ENCODE data around the gene CCDC137.

CCDC137 gene

GRCh38 chr17:81700353-81701287 is 34.1 kb downstream of the CCDC137 start:
- DNase-seq (ENCODE audit: low read depth in 1 of 2, low spot score in 1 of 2): no peak

DNA sequence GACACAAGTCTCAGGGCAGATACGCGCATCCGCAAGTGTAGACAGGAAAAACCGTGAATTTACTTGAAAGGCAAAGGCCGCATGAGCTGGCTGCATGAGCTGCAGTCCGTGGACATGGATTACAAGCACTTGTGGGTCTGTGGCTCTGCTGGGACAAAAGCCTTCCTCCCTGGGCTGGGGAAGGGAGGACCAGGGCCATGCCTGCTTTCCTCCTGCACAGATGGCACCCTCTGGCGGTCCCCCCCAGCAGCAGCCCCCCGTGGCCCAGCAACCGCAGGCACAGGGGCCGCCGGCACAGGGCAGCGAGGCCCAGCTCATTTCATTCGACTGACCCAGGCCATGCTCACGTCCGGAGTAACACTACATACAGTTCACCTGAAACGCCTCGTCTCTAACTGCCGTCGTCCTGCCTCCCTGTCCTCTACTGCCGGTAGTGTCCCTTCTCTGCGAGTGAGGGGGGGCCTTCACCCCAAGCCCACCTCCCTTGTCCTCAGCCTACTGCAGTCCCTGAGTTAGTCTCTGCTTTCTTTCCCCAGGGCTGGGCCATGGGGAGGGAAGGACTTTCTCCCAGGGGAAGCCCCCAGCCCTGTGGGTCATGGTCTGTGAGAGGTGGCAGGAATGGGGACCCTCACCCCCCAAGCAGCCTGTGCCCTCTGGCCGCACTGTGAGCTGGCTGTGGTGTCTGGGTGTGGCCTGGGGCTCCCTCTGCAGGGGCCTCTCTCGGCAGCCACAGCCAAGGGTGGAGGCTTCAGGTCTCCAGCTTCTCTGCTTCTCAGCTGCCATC is 34.9 kb downstream of the CCDC137 start:
- no peak for DNase-seq (ENCODE audit: low read depth in 1 of 2, low spot score in 1 of 2)

- peak; percentile 72 to 82 for DNase-seq (ENCODE audit: low read depth in 1 of 2, low spot score in 1 of 2)
Observed at GRCh38 chr17:81702934-81703746, 36.6 kb downstream of the CCDC137 start, which contains the start of gene MRPL12. Gene MRPL12 (plus strand): TSS chr17:81703367. CDS start chr17:81703502, 135 bp downstream.

DNA sequence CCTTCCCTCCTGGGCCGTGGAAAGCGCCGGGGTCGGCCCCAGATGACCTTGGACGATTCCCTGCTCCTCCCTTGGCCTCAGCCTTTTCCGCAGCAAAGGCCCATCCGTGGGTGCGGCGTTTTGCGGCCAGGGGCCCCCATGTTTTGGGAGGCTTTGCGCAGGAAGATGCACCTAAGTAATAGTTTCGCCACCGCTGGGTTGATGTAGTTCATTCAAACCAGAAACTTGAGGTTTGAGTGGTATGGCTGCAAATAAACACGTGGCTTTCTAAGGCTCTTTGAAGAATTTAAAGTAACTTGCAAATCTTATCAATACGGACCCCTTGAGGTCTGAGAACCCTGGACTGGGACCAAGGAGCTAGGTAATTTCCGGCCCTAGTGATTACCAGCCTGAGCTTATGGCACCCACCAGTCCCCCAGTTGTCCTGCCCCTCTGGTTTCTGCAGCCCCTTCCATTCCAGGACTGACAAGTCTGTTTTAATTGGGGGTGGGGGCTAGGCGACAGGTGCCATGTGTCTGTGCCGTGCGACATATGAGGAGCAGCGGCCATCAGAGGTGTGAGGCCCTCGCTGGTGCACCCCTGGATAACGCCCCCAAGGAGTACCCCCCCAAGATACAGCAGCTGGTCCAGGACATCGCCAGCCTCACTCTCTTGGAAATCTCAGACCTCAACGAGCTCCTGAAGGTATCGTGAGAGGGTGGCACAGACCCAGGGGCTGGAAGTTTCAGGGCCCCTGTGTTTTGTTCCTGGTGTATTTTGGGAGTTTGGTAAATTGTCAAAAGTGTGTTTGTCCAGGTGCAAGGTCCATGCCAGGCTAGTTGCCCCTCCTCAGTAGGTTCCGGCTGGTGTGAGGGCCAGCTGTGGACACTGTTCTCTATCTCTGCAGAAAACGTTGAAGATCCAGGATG is 37.5 kb downstream of the CCDC137 start:
- DNase-seq (ENCODE audit: low read depth in 1 of 2, low spot score in 1 of 2): no peak

GRCh38 chr17:81705518-81706231 is 39.1 kb downstream of the CCDC137 start:
- DNase-seq (ENCODE audit: low read depth in 1 of 2, low spot score in 1 of 2): no peak

DNA sequence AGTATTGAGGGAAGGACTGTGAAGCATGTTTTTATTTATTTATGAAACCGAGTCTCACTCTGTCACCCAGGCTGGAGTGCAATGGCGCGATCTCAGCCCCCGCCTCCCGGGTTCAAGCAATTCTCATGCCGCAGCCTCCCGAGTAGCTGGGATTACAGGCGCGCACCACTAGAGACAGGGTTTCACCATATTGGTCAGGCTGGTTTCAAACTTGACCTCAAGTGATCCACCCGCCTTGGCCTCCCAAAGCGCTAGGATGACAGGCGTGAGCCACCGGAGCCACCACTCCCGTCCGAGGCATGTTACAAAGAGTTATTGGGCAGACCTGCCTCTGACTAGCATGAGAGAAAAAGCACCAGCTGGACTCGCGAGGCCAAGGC is 39.7 kb downstream of the CCDC137 start:
- no peak for DNase-seq (ENCODE audit: low read depth in 1 of 2, low spot score in 1 of 2)

DNA sequence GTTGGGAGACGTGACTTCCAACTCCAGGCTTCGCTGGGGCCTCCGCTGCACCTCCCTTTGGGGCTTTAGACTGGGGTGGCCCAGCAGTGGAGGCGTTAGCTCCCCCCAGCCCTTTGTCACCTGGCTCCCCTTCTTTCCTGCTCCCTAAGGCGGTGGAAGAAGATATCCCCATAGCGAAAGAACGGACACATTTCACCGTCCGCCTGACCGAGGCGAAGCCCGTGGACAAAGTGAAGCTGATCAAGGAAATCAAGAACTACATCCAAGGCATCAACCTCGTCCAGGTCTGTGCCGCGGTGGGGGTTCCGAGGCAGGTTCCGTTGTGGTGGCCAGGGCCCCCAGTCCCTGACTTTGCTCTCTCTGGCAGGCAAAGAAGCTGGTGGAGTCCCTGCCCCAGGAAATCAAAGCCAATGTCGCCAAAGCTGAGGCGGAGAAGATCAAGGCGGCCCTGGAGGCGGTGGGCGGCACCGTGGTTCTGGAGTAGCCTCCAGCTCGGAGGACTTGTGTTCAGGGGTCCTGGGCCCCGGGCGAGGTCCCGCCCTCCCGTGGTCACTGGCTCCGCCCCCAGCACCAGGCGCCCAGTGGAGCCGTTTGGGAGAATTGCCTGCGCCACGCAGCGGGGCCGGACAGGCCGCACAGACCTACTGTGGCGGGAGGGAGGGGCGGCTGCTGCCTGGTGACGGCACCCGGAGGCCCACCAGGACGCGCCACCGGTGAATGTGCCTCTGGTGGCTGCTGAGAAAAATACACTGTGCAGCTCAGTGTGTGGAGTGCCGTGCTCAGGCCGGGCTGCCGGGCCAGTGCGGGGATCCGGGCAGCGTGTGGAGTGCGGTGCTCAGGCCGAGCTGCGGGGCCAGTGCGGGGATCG is 40.5 kb downstream of the CCDC137 start:
- DNase-seq (ENCODE audit: low read depth in 1 of 2, low spot score in 1 of 2): no peak

GRCh38 chr17:81707725-81708646 is 41.4 kb downstream of the CCDC137 start:
- no peak for DNase-seq (ENCODE audit: low read depth in 1 of 2, low spot score in 1 of 2)

DNA sequence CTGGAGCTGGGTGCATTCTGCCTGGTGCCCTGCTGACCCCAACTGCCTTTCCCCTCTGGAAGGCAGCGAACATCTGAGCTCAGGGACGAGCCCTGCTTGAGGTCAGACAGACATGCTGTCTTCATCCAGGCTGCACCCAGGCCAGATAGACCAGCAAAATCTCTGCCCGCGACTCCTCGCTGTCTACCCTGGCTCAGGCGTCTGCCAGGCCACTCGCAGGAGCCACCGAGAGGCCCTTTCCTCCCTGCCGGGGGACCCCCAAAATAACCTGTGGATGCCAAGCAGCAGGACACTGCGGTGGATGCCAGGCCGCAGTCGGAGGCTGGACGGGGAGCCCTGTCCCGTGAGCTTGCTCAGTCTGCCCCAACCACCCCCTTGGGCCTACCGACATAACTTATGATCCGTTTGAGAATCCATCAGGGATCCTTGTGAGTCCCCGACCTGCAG is 42.2 kb downstream of the CCDC137 start:
- no peak for DNase-seq (ENCODE audit: low read depth in 1 of 2, low spot score in 1 of 2)

DNA sequence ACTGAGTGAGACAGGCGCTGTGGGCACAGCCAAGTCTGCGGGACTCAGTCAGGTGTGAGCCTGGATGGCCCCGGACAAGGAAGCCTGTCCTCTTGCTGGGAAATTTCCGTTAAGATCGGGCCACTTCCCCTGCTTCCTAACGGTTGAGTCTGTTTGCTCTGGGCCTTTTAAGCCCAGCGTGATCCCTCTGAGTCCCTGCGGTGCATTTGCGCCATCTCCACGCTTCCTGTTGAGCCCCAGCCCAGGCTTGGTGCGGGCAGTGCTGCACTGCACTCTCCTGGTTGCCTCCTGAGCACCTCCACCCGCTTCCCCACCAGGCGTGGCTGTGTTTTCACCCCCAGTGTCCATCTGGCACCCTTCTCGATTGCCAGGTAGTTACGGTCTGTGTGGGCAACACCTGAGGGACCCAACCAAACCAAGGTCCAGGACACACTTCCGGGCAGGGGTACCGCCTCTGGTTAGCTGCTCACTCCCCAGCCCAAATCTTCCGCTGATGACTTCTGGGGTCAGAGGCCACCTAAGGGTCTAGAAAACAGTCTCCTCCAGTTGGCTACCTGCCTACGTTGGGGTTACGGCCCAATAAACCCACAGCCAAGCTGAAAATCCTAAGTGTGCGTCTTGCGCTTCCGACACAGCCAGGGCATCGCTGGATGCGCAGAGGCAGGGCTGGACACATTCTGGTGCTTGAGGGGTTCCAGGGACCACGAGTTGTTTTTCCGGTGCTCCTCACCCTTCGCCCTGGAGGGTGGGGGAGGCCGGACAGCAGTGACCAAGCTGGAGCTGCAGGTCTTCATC is 44.2 kb downstream of the CCDC137 start:
- DNase-seq (ENCODE audit: low read depth in 1 of 2, low spot score in 1 of 2): no peak

DNA sequence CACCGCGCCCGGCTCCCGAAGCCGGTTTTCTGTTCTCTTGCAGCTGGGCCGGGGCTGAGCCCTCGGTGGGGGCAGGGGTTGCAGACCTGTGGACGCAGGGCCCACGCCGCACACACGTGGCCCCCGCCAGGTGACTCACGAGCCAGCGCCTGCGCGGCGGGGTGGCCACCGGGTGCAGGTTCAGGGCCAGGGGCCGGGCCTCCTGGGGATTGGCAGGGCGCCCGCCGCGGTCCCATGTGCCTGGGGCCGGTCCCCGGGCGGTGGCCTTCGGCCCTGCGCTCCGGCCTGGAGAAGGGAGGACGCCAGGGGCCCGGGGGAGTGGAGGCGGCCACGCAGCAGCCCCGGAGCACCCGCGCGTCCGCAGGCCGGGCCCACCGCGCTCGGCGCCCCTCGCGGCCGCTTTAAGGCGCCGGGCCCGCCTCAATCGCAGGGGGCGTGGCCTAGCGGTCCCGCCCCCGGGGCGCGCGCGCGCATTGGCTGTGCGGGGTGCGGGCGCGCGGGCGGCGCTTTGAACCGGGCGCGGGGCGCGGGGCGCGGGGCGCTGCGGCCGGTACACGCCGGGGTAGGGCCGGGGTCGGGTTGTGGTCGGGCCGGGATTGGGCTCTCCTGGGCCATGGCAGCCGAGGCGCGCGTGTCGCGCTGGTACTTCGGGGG is 45.4 kb downstream of the CCDC137 start, which contains the start of gene SLC25A10:
SLC25A10 (plus strand) TSS at position 471 of the 654 bp plus-strand sequence; CDS start at position 614, 143 bp downstream.
- peak; percentile 73 to 77 for DNase-seq (ENCODE audit: low read depth in 1 of 2, low spot score in 1 of 2)

- DNase-seq (ENCODE audit: low read depth in 1 of 2, low spot score in 1 of 2): no peak
Observed at GRCh38 chr17:81712468-81713003, 46.0 kb downstream of the CCDC137 start.

GRCh38 chr17:81713004-81713555 is 46.5 kb downstream of the CCDC137 start:
- no peak for DNase-seq (ENCODE audit: low read depth in 1 of 2, low spot score in 1 of 2)

DNA sequence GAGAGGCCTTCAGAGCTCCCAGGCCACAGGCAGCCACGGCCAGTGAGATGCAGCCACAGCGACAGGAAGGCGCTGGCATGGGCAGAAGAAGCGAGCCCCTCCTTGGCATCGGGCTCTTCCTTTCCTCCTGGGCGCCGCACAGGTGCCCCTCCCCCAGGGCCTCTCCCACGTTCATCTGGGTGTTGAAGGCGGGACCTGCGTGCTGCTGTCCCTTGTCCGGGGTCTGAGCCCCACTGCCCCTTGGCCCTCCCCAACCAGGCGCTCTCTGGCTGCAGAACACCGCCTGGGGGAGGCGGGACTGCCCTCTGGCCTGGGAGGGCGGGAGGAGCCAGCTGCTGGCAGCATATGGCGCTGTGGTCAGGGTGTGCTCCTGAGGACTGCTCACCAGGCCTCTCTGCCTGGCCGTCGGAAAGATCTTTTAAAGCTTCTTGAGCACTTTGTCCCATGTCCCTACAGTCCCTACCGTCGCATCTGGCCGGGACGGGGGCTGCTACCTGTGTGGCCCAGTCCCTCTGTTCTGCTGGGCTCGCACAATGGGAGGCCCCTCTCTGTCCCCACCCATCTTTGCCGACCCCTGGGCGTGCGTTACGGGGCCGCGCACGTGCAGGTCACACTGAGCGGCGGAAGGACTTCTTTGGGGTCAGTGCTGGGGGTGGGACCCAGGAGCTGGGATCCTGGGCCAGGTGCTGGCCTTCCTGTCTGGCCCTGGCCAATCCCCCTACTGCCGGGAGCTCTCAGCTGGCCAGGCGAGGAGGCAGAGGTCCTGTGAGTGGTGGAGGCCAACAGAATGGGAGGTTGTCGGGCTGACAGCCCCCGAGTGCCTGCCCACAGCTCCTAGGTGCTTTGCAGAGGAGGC is 47.2 kb downstream of the CCDC137 start:
- no peak for DNase-seq (ENCODE audit: low read depth in 1 of 2, low spot score in 1 of 2)

All from activated CD4-positive, alpha-beta T cell treated with anti-CD3 and anti-CD28 coated beads, Interleukin-2, amount 50 U/mL, for 24 hours (primary cell).